GM12878 (cell line): ENCODE measurements around the gene UBE2L5. TPM values are rescaled to one million over a fixed set of nuclear protein-coding genes. Genes with fewer than 3 reads are reported as not detected.

Source experiments
- ATAC-seq: fragments of 200-7000 bp; cut with Tn5 transposase; 3 replicates; pipeline ENCODE4 v1.9.1; 2020; ENCODE audit warnings: mild to moderate bottlenecking, moderate library complexity
- BruUV-seq: library from RNA; stranded (reverse); fragments of 400-500 nt; replicated peaks from 2 replicates; lab custom pipeline; 2021; lab: Mats Ljungman, UMichigan
- CTCF ChIA-PET: fragments of 300-600 bp; sonication (Branson Sonifier 250); formaldehyde crosslinking; extraction: SDS; loops from one replicate; lab custom pipeline; 2021; ENCODE audit warnings: inconsistent platforms; lab: Yijun Ruan, JAX
- POLR2A ChIA-PET: fragments of 350-600 bp; formaldehyde crosslinking; extraction: SDS; loops from one replicate; lab custom pipeline; 2021; ENCODE audit warnings: inconsistent platforms; lab: Charles Lee
- RAD21 ChIA-PET: fragments of 300-600 bp; sonication (Branson Sonifier 250); formaldehyde crosslinking; loops from one replicate; lab custom pipeline; 2023; ENCODE audit warnings: antibody characterized with exemption; ENCODE audit not compliant: unreplicated experiment; lab: Charles Lee
- SMC1A ChIA-PET: fragments of 300-600 bp; sonication (Branson Sonifier 250); formaldehyde crosslinking; loops from one replicate; lab custom pipeline; 2023; ENCODE audit not compliant: unreplicated experiment, uncharacterized antibody; lab: Charles Lee
- DNase-seq: peaks from one replicate; pipeline ENCODE4 v3.0.0-alpha.2; 2011; ENCODE audit warnings: low read depth, low spot score
- FAIRE-seq: peaks from 3 replicates; lab custom pipeline; 2011; peaks lifted over from hg19 to GRCh38; lab: Jason Lieb, UNC
- H2AFZ ChIP-seq: 2 replicates; pipeline ENCODE4 v1.6.0; 2011; ENCODE audit warnings: low read depth, low read length, control low read depth; ENCODE audit not compliant: control insufficient read depth
- H3K27ac ChIP-seq: 2 replicates; pipeline ENCODE4 v1.5.1; 2011; ENCODE audit warnings: control low read depth; ENCODE audit not compliant: control insufficient read depth, insufficient read depth
- H3K27me3 ChIP-seq, 2 experiments: replicated peaks in 1 of 2; 2 replicates each; pipeline versions ENCODE4 v1.6.0 to v1.6.1; 2011; ENCODE audit warnings: low read length in 1 of 2; ENCODE audit not compliant: control insufficient read depth in 2 of 2, insufficient read depth in 2 of 2
- H3K36me3 ChIP-seq, 2 experiments: 2 replicates each; pipeline ENCODE4 v1.5.1; 2011; ENCODE audit warnings: low read length in 1 of 2; ENCODE audit not compliant: control insufficient read depth in 2 of 2, insufficient read depth in 2 of 2
- H3K4me1 ChIP-seq: 2 replicates; pipeline ENCODE4 v1.6.1; 2011; ENCODE audit warnings: mild to moderate bottlenecking, low read length, moderate library complexity, mixed read lengths; ENCODE audit not compliant: control insufficient read depth, insufficient read depth
- H3K4me2 ChIP-seq: 2 replicates; pipeline ENCODE4 v1.6.0; 2011; ENCODE audit warnings: control low read depth; ENCODE audit not compliant: control insufficient read depth, insufficient read depth
- H3K4me3 ChIP-seq: fragments of 200-600 bp; sonication (generic); 2 replicates; pipeline ENCODE4 v1.5.1; 2016
- H3K79me2 ChIP-seq: 2 replicates; pipeline ENCODE4 v1.6.0; 2011; ENCODE audit warnings: low read length; ENCODE audit not compliant: control insufficient read depth, insufficient read depth
- H3K9ac ChIP-seq: 2 replicates; pipeline ENCODE4 v1.8.0; 2011; ENCODE audit warnings: low read length, control low read depth, mixed read lengths; ENCODE audit not compliant: control insufficient read depth, insufficient read depth
- H3K9me3 ChIP-seq: replicated peaks from 3 replicates; pipeline ENCODE4 v1.5.1; 2011; ENCODE audit warnings: mild to moderate bottlenecking, low read length; ENCODE audit not compliant: control insufficient read depth, insufficient read depth
- H4K20me1 ChIP-seq: 2 replicates; pipeline ENCODE4 v1.6.0; 2011; ENCODE audit not compliant: control insufficient read depth, insufficient read depth
- ATF3 ChIP-seq: IDR thresholded peaks from 2 replicates; pipeline ENCODE4 v1.6.1; 2011; ENCODE audit warnings: low read depth, mild to moderate bottlenecking, low read length, moderate library complexity, borderline replicate concordance; ENCODE audit errors: extremely low read depth
- GATAD2B ChIP-seq: fragments of 450-650 bp; conservative IDR thresholded peaks from 2 replicates; pipeline ENCODE4 v1.6.1; 2017; ENCODE audit warnings: low read depth, mild to moderate bottlenecking, moderate library complexity
- HDAC6 ChIP-seq: fragments of 200-600 bp; sonication (generic); IDR thresholded peaks from one replicate; pipeline ENCODE4 v1.8.0; 2017; ENCODE audit warnings: antibody characterized with exemption; ENCODE audit not compliant: unreplicated experiment
- KAT2A ChIP-seq: conservative IDR thresholded peaks from 2 replicates; pipeline ENCODE4 v1.6.1; 2011; ENCODE audit warnings: low read depth, low read length; ENCODE audit not compliant: control insufficient read depth
- KLF5 ChIP-seq: fragments of 450-650 bp; IDR thresholded peaks from 2 replicates; pipeline ENCODE4 v1.6.1; 2014; ENCODE audit warnings: mild to moderate bottlenecking; ENCODE audit not compliant: partially characterized antibody
- MLLT1 ChIP-seq: fragments of 450-650 bp; IDR thresholded peaks from 2 replicates; pipeline ENCODE4 v1.6.1; 2016; ENCODE audit warnings: mild to moderate bottlenecking
- MTA2 ChIP-seq: fragments of 450-650 bp; IDR thresholded peaks from 2 replicates; pipeline ENCODE4 v1.6.1; 2016; ENCODE audit warnings: low read depth, mild to moderate bottlenecking, moderate library complexity
- TARDBP ChIP-seq: IDR thresholded peaks from 2 replicates; pipeline ENCODE4 v1.6.1; 2016; ENCODE audit warnings: borderline replicate concordance
- WRNIP1 ChIP-seq: IDR thresholded peaks from 2 replicates; pipeline ENCODE4 v1.6.1; 2011; ENCODE audit warnings: low read depth, low read length, improper control_type of control experiment, borderline replicate concordance
- YY1 ChIP-seq: IDR thresholded peaks from 2 replicates; pipeline ENCODE4 v1.6.1; 2011; ENCODE audit warnings: low read depth, mild to moderate bottlenecking, low read length
- ZNF687 ChIP-seq: fragments of 450-650 bp; IDR thresholded peaks from 2 replicates; pipeline ENCODE4 v1.6.1; 2017; ENCODE audit warnings: mild to moderate bottlenecking, moderate library complexity
- WGBS: methylation state at CpG from one replicate; pipeline ENCODE4 v1.1.6; 2016; ENCODE audit warnings: low lambda C conversion rate; ENCODE audit not compliant: insufficient replicate concordance, insufficient coverage; ENCODE audit errors: missing lambda C conversion rate; 5-methylcytosine and 5-hydroxymethylcytosine counted together
- in situ Hi-C: fragments of 300-500 bp; cut with MboI; formaldehyde crosslinking; loops from 9 replicates; pipeline ENCODE4 v1.14.3; 2018; ENCODE audit warnings: mixed read lengths
- intact Hi-C: fragments of 100-400 bp; cut with micrococcal nuclease; formaldehyde crosslinking; loops from one replicate; pipeline ENCODE4 v1.14.2; 2022; ENCODE audit not compliant: unreplicated experiment
- polyA plus RNA-seq, 11 experiments: library from polyadenylated mRNA; depleted of rRNA in 4 of 11; unstranded in 6 of 11; stranded (reverse) in 5 of 11; fragments of >200 nt; fragmentation: Nextera tagmentation in 4 of 11; fragmentation: Illumina TruSeq in 1 of 11; extraction: Ambion mirVana in 4 of 11; extraction: Trizol in 1 of 11; gene quantifications; 1 replicate in 1 of 11; 2 replicates in 10 of 11; pipeline versions ENCODE4 v1.2.1 to v1.2.3, GENCODE V29; 2011 to 2016; ENCODE audit warnings: inconsistent platforms in 2 of 11, missing spikeins in 2 of 11, low read depth in 1 of 11
- total RNA-seq, 4 experiments: library from RNA; depleted of rRNA in 3 of 4; stranded (reverse); fragments of >200 nt in 3 of 4; fragmentation: Illumina TruSeq in 1 of 4; extraction: Trizol in 1 of 4; gene quantifications; 2 replicates each; pipeline versions ENCODE4 v1.2.1 to v1.2.3, GENCODE V29; 2013 to 2021

Gene UBE2L5
- total and polyA plus RNA-seq, 10 of the 15 experiments (the other 5 are each of a cell fraction or from before 2014, with no cell fraction given), result 0.03 to 1.1 (median 0.19) TPM; not detected in 2

- FAIRE-seq (no peak), ATAC-seq (no peak), DNase-seq (no peak)
- WGBS, result 77% methylated on average over 5 of the region's 5 CpGs
- no peak overlapping the region for H3K4me3 ChIP-seq
- H3K4me1 ChIP-seq, result peaks cover 6% of the 10 kb centered on the region
- in situ Hi-C loops, result no loop called here
- no peaks in the 10 kb centered on the region for H3K79me2 ChIP-seq
- intact Hi-C loops, result no loop called here
- H3K27ac ChIP-seq, result no peak overlapping the region
- H3K9ac ChIP-seq, result no peak overlapping the region
- no peaks in the 10 kb centered on the region for H3K36me3 ChIP-seq
- H3K27me3 ChIP-seq, result no peaks in the 10 kb centered on the region
- CTCF ChIA-PET, result no interaction called here
- RAD21 ChIA-PET, result interaction anchor here (0.8 to 1.6 kb wide), 2 partner anchors 9 to 50 kb away, joined by 4 to 6 read pairs; no protein-coding TSS in a partner anchor
- BruUV-seq, result no TSS peak
- H3K9me3 ChIP-seq, result peaks cover 2% of the 10 kb centered on the region; the same call in 1 of the 3 replicates
- H3K4me2 ChIP-seq, result no peak overlapping the region
- TF ChIP-seq ZNF687, result no peak
- TF ChIP-seq TARDBP, result no peak
- no peak for TF ChIP-seq GATAD2B
- TF ChIP-seq MLLT1, result no peak
- TF ChIP-seq MTA2, result no peak
- no peak for TF ChIP-seq KAT2A
- no peak for TF ChIP-seq HDAC6
- TF ChIP-seq ATF3, result no peak
- TF ChIP-seq KLF5, result no peak
- no peak for TF ChIP-seq WRNIP1
- no peak for TF ChIP-seq YY1
- POLR2A ChIA-PET, result interaction anchor here (1.2 kb wide), 1 partner anchor 9 kb away, joined by 7 read pairs; no protein-coding TSS in a partner anchor
- H4K20me1 ChIP-seq, result no peaks in the 10 kb centered on the region
- SMC1A ChIA-PET, result interaction anchor here (0.7 to 2.1 kb wide), 5 partner anchors 8 to 58 kb away, joined by 3 to 5 read pairs (median 4); no protein-coding TSS in a partner anchor
- no peak overlapping the region for H2AFZ ChIP-seq
Observed at GRCh38 chr13:30404207-30404606, 18.1 kb upstream of the UBE2L5 start.
